GM12878 (cell line): ENCODE measurements around the gene PROP1. TPM values are rescaled to one million over a fixed set of nuclear protein-coding genes. Genes with fewer than 3 reads are reported as not detected.

Experiments
- ATAC-seq: fragments of 200-7000 bp; cut with Tn5 transposase; 3 replicates; pipeline ENCODE4 v1.9.1; 2020; ENCODE audit warnings: mild to moderate bottlenecking, moderate library complexity
- BruUV-seq: library from RNA; stranded (reverse); fragments of 400-500 nt; replicated peaks from 2 replicates; lab custom pipeline; 2021; lab: Mats Ljungman, UMichigan
- CTCF ChIA-PET: fragments of 300-600 bp; sonication (Branson Sonifier 250); formaldehyde crosslinking; extraction: SDS; loops from one replicate; lab custom pipeline; 2021; ENCODE audit warnings: inconsistent platforms; lab: Yijun Ruan, JAX
- POLR2A ChIA-PET: fragments of 350-600 bp; formaldehyde crosslinking; extraction: SDS; loops from one replicate; lab custom pipeline; 2021; ENCODE audit warnings: inconsistent platforms; lab: Charles Lee
- RAD21 ChIA-PET: fragments of 300-600 bp; sonication (Branson Sonifier 250); formaldehyde crosslinking; loops from one replicate; lab custom pipeline; 2023; ENCODE audit warnings: antibody characterized with exemption; ENCODE audit not compliant: unreplicated experiment; lab: Charles Lee
- SMC1A ChIA-PET: fragments of 300-600 bp; sonication (Branson Sonifier 250); formaldehyde crosslinking; loops from one replicate; lab custom pipeline; 2023; ENCODE audit not compliant: unreplicated experiment, uncharacterized antibody; lab: Charles Lee
- DNase-seq: peaks from one replicate; pipeline ENCODE4 v3.0.0-alpha.2; 2011; ENCODE audit warnings: low read depth, low spot score
- FAIRE-seq: peaks from 3 replicates; lab custom pipeline; 2011; peaks lifted over from hg19 to GRCh38; lab: Jason Lieb, UNC
- H2AFZ ChIP-seq: 2 replicates; pipeline ENCODE4 v1.6.0; 2011; ENCODE audit warnings: low read depth, low read length, control low read depth; ENCODE audit not compliant: control insufficient read depth
- H3K27ac ChIP-seq: 2 replicates; pipeline ENCODE4 v1.5.1; 2011; ENCODE audit warnings: control low read depth; ENCODE audit not compliant: control insufficient read depth, insufficient read depth
- H3K27me3 ChIP-seq, 2 experiments: replicated peaks in 1 of 2; 2 replicates each; pipeline versions ENCODE4 v1.6.0 to v1.6.1; 2011; ENCODE audit warnings: low read length in 1 of 2; ENCODE audit not compliant: control insufficient read depth in 2 of 2, insufficient read depth in 2 of 2
- H3K36me3 ChIP-seq, 2 experiments: 2 replicates each; pipeline ENCODE4 v1.5.1; 2011; ENCODE audit warnings: low read length in 1 of 2; ENCODE audit not compliant: control insufficient read depth in 2 of 2, insufficient read depth in 2 of 2
- H3K4me1 ChIP-seq: 2 replicates; pipeline ENCODE4 v1.6.1; 2011; ENCODE audit warnings: mild to moderate bottlenecking, low read length, moderate library complexity, mixed read lengths; ENCODE audit not compliant: control insufficient read depth, insufficient read depth
- H3K4me2 ChIP-seq: 2 replicates; pipeline ENCODE4 v1.6.0; 2011; ENCODE audit warnings: control low read depth; ENCODE audit not compliant: control insufficient read depth, insufficient read depth
- H3K4me3 ChIP-seq: fragments of 200-600 bp; sonication (generic); 2 replicates; pipeline ENCODE4 v1.5.1; 2016
- H3K79me2 ChIP-seq: 2 replicates; pipeline ENCODE4 v1.6.0; 2011; ENCODE audit warnings: low read length; ENCODE audit not compliant: control insufficient read depth, insufficient read depth
- H3K9ac ChIP-seq: 2 replicates; pipeline ENCODE4 v1.8.0; 2011; ENCODE audit warnings: low read length, control low read depth, mixed read lengths; ENCODE audit not compliant: control insufficient read depth, insufficient read depth
- H3K9me3 ChIP-seq: replicated peaks from 3 replicates; pipeline ENCODE4 v1.5.1; 2011; ENCODE audit warnings: mild to moderate bottlenecking, low read length; ENCODE audit not compliant: control insufficient read depth, insufficient read depth
- H4K20me1 ChIP-seq: 2 replicates; pipeline ENCODE4 v1.6.0; 2011; ENCODE audit not compliant: control insufficient read depth, insufficient read depth
- MEF2B ChIP-seq: fragments of 450-650 bp; IDR thresholded peaks from 2 replicates; pipeline ENCODE4 v1.6.1; 2018; ENCODE audit warnings: mild to moderate bottlenecking, moderate library complexity; ENCODE audit not compliant: partially characterized antibody, poor library complexity, severe bottlenecking
- MTA2 ChIP-seq: fragments of 450-650 bp; IDR thresholded peaks from 2 replicates; pipeline ENCODE4 v1.6.1; 2016; ENCODE audit warnings: low read depth, mild to moderate bottlenecking, moderate library complexity
- PAX5 ChIP-seq: IDR thresholded peaks from 2 replicates; pipeline ENCODE4 v1.6.1; 2011; ENCODE audit warnings: low read depth, low read length, borderline replicate concordance
- STAT1 ChIP-seq: fragments of 450-650 bp; conservative IDR thresholded peaks from 2 replicates; pipeline ENCODE4 v1.6.1; 2014; ENCODE audit warnings: antibody characterized with exemption, mild to moderate bottlenecking
- WGBS: methylation state at CpG from one replicate; pipeline ENCODE4 v1.1.6; 2016; ENCODE audit warnings: low lambda C conversion rate; ENCODE audit not compliant: insufficient replicate concordance, insufficient coverage; ENCODE audit errors: missing lambda C conversion rate; 5-methylcytosine and 5-hydroxymethylcytosine counted together
- in situ Hi-C: fragments of 300-500 bp; cut with MboI; formaldehyde crosslinking; loops from 9 replicates; pipeline ENCODE4 v1.14.3; 2018; ENCODE audit warnings: mixed read lengths
- intact Hi-C: fragments of 100-400 bp; cut with micrococcal nuclease; formaldehyde crosslinking; loops from one replicate; pipeline ENCODE4 v1.14.2; 2022; ENCODE audit not compliant: unreplicated experiment
- polyA plus RNA-seq, 11 experiments: library from polyadenylated mRNA; depleted of rRNA in 4 of 11; unstranded in 6 of 11; stranded (reverse) in 5 of 11; fragments of >200 nt; fragmentation: Nextera tagmentation in 4 of 11; fragmentation: Illumina TruSeq in 1 of 11; extraction: Ambion mirVana in 4 of 11; extraction: Trizol in 1 of 11; gene quantifications; 1 replicate in 1 of 11; 2 replicates in 10 of 11; pipeline versions ENCODE4 v1.2.1 to v1.2.3, GENCODE V29; 2011 to 2016; ENCODE audit warnings: inconsistent platforms in 2 of 11, missing spikeins in 2 of 11, low read depth in 1 of 11
- total RNA-seq, 4 experiments: library from RNA; depleted of rRNA in 3 of 4; stranded (reverse); fragments of >200 nt in 3 of 4; fragmentation: Illumina TruSeq in 1 of 4; extraction: Trizol in 1 of 4; gene quantifications; 2 replicates each; pipeline versions ENCODE4 v1.2.1 to v1.2.3, GENCODE V29; 2013 to 2021
- TF ChIP-seq, protein P1 (sequence below): fragments of 450-650 bp; formaldehyde crosslinking; IDR thresholded peaks from 2 replicates; pipeline ENCODE4 v1.4.0; 2020; ENCODE audit warnings: mild to moderate bottlenecking, moderate library complexity

PROP1 gene
- total and polyA plus RNA-seq, 10 of the 15 experiments (the other 5 are each of a cell fraction or from before 2014, with no cell fraction given): not detected

- TF ChIP-seq, protein P1, sequence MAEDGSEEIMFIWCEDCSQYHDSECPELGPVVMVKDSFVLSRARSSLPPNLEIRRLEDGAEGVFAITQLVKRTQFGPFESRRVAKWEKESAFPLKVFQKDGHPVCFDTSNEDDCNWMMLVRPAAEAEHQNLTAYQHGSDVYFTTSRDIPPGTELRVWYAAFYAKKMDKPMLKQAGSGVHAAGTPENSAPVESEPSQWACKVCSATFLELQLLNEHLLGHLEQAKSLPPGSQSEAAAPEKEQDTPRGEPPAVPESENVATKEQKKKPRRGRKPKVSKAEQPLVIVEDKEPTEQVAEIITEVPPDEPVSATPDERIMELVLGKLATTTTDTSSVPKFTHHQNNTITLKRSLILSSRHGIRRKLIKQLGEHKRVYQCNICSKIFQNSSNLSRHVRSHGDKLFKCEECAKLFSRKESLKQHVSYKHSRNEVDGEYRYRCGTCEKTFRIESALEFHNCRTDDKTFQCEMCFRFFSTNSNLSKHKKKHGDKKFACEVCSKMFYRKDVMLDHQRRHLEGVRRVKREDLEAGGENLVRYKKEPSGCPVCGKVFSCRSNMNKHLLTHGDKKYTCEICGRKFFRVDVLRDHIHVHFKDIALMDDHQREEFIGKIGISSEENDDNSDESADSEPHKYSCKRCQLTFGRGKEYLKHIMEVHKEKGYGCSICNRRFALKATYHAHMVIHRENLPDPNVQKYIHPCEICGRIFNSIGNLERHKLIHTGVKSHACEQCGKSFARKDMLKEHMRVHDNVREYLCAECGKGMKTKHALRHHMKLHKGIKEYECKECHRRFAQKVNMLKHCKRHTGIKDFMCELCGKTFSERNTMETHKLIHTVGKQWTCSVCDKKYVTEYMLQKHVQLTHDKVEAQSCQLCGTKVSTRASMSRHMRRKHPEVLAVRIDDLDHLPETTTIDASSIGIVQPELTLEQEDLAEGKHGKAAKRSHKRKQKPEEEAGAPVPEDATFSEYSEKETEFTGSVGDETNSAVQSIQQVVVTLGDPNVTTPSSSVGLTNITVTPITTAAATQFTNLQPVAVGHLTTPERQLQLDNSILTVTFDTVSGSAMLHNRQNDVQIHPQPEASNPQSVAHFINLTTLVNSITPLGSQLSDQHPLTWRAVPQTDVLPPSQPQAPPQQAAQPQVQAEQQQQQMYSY: no peak
- no peak for TF ChIP-seq MTA2
- TF ChIP-seq, all 136 proteins: peak for 0
Observed at GRCh38 chr5:177985430-177986040, 10.5 kb downstream of the PROP1 start (continued).

DNA sequence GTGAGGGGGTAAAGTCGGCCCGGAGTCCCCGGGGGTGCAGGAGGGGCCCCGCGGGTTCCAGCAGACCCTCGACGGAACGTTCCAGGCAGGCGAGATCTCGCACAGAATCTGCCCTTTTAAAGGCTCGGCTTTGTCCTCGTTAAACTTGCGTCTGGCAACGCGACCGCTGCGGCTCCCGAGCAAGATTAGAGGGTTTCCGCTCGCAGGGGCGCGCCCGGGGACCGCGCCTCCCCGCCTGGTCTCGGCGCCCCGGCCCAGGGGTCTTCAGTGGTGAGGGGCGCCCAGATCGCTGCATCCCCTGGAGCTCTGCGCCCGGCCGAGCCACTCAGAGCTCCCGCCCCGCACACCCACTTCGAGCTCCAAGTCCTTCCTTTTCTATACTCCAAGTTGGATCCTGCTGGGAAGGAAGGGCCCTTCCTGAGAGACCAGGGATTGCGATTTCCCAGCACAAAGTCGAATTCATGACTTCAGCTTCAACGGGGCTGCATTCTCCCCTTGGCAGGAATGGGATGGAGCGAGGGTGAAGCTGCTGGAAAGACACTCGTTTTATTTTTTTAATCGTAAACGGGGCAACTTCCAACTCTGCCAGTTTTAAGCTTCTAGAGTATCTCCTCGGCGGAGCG, 11.3 kb downstream of the PROP1 start:
- ChIA-PET CTCF (no interaction called here), RAD21 (no interaction called here), SMC1A (no interaction called here), POLR2A (no interaction called here)
- TF ChIP-seq PAX5: no peak
- no peak for TF ChIP-seq MEF2B
- TF ChIP-seq STAT1: no peak
- TF ChIP-seq, protein P1: no peak
- ATAC-seq (no peak), FAIRE-seq (no peak), DNase-seq (no peak)
- H3K79me2 ChIP-seq: no peaks in the 10 kb centered on the region
- no peak overlapping the region for H3K4me3 ChIP-seq
- H3K36me3 ChIP-seq: no peaks in the 10 kb centered on the region
- peaks cover 3 to 4% of the 10 kb centered on the region in 2 experiments for H3K27me3 ChIP-seq
- H4K20me1 ChIP-seq: no peaks in the 10 kb centered on the region
- H3K4me1 ChIP-seq: no peaks in the 10 kb centered on the region
- H3K9ac ChIP-seq: no peak overlapping the region
- H3K27ac ChIP-seq: no peak overlapping the region
- H2AFZ ChIP-seq: no peak overlapping the region
- intact Hi-C loops: no loop called here
- WGBS: 29% methylated on average over 33 of the region's 47 CpGs
- H3K4me2 ChIP-seq: no peak overlapping the region
- in situ Hi-C loops: no loop called here
- no TSS peak for BruUV-seq
- no peaks in the 10 kb centered on the region; the same call in 2 of the 3 replicates for H3K9me3 ChIP-seq
